ENCODE measurements around the gene PRSS8.

Gene PRSS8

DNA sequence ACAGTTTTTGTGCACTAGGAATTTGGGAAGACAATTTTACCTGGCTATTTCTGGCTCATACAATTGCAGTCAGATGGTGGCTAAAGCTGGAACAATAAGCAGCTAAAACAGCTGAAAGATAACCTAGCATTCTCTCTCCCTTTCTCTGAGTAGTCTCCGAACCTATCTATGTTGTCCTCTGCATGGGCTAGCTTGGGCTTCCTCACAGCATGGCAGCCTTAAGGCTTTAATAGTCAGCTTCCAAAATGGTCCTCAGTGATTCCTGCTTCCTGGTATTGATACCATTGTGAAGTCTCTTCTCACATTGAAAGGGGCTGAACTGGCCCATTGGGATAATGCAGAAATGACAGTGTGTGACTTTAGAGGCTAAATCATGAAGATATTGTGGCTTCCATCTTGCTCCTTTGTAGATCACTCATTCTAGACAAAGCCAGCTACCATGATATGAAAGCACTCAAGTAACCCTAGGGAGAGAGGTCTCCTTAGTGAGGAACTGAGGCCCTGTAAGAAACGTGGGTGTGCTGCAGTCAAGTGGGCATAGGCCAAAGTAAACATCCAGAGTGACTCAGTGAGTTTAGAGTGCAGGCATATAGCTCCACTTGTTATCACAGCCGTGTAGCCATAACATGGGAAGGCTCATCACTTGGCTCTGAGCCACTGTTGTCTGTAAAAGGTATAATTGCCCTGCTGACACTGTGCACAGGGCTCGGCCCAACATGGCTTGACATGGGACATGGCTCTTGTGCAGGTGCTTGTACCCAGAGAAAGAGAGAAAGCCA lies 35.5 kb downstream of the PRSS8 start:
- no peak for DNase-seq

- DNase-seq, result peak; percentile 97
Measured at GRCh38 chr16:31094424-31095120, 41.0 kb downstream of the PRSS8 start, which contains the start of gene VKORC1. TSS of gene VKORC1 (minus strand) at chr16:31094797. CDS start at chr16:31094729, 68 bp downstream.

DNA sequence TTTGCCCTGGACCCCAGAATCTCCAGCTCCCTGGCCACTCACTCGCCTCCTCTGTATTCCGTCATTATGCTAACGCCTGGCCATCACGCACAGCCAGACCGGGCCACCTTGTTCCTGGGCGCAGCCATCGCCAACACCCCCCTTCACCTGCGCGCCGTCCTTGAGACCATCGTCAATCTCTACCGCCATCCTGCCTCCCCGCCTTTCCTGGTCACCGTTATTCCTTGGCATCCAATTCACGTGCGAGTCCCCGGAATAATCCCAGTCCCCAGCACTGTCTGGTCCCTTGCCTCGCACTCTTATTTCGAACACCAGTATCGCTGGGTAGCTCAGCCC lies 41.5 kb downstream of the PRSS8 start:
- no peak for DNase-seq

DNA sequence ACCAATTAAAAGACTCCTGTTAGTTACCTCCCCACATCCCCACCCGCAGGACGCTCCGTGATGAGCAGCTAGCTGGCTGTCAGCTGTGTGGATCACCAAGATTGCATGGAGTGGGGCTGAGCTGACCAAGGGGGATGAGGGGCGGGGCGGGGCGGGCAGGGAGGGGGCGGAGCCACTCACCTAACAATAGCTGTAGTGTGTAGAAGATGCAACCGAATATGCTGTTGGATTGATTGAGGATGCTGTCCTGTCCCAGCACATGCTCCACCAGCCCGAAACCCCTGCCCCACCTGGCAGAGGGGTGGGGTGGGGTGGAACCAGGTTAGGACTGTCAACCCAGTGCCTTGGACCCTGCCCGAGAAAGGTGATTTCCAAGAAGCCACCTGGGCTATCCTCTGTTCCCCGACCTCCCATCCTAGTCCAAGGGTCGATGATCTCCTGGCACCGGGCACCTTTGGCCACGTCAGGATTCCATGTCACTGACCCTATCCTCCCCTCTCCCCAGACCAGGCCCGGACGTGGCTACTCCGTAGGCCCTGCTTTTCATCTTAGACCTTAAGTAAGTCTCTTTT lies 42.3 kb downstream of the PRSS8 start:
- no peak for DNase-seq

GRCh38 chr16:31092330-31092729 lies 43.2 kb downstream of the PRSS8 start:
- DNase-seq, result no peak

DNA sequence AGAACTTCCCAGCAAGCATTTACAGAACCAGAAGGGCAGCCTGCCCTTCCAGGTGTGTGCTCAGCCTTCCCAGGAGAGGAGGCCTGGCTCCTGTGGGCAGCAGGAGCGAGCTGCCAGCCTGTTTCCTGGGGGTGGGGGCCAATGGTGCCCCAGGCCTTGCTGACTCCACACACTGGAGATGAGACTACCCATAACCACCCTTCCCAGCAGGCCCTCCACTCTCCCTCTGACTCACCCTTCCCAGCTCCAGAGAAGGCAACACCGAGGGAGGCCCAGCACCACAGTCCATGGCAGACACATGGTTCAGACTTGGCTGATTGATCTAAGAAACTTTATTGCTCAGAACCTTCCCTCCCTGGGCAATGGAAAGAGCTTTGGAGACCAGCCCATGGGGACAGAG lies 45.0 kb downstream of the PRSS8 start:
- DNase-seq, result no peak

DNA sequence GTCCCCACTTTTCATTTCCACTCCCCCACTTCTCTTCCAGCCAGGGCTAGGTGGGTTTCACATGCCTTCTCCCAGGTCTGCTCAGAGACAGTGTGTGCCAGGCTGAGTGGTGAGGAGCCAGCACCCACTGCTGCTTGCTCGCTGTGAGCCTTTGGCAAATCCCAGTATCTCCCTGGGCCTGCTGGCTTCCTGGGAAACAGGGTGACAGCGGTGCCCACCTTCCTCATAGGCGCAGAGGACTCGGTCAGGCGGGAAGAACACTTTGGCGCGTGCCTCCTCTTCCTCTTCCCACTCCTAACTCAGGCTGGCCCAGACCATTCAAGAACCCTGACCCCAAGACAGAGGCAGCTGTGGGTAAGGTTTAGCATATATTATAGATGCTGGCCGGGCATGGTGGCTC lies 46.3 kb downstream of the PRSS8 start:
- no peak for DNase-seq

- DNase-seq, result peak; percentile 49
Measured at GRCh38 chr16:31088459-31089183, 46.9 kb downstream of the PRSS8 start, which contains the start of gene PRSS53. TSS of gene PRSS53 (minus strand) at chr16:31088943. CDS start at chr16:31088809, 134 bp downstream.

GRCh38 chr16:31087971-31088370 lies 47.6 kb downstream of the PRSS8 start:
- no peak for DNase-seq

DNA sequence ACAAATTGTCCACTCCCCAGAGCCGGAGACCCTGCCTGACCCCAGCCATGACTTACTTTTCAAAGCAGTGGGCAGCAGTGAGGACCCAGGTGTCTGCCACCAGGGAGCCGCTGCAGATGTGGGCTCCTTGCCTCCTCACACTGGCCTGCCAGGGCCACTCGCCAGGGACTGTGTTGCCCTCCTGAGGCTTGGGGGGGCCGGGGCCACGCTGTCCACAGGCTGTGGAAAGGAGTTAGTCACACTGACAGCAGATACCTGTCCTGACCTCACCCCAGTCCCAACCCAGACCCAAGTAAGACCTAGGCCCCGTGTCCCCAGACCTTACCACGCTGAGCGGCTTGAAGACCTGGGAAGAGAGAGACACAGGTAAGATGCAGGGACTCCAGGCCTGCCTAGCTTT lies 48.0 kb downstream of the PRSS8 start:
- no peak for DNase-seq

GRCh38 chr16:31086629-31086906 lies 49.0 kb downstream of the PRSS8 start:
- no peak for DNase-seq

GRCh38 chr16:31085873-31086628 lies 49.5 kb downstream of the PRSS8 start:
- no peak for DNase-seq

DNA sequence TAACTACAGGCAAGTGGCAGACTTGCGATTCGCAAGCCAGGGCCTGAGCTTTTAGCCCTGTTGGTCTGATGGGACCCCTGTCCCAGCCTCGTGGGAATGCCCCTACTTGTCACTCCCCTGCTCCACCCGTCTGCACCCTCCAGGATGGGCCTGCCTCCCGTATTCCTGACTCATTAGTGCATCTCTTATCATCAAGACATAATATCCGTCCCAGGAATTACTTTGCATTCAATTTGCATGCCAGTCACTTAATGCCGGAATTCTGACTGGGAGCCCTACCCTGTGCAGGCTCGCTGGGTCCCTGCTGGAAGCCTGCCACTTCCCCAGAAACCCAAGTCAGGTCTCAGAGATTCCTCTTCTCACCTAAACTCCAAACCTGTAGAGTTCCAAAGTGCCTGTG lies 50.1 kb downstream of the PRSS8 start:
- DNase-seq, result no peak

DNA sequence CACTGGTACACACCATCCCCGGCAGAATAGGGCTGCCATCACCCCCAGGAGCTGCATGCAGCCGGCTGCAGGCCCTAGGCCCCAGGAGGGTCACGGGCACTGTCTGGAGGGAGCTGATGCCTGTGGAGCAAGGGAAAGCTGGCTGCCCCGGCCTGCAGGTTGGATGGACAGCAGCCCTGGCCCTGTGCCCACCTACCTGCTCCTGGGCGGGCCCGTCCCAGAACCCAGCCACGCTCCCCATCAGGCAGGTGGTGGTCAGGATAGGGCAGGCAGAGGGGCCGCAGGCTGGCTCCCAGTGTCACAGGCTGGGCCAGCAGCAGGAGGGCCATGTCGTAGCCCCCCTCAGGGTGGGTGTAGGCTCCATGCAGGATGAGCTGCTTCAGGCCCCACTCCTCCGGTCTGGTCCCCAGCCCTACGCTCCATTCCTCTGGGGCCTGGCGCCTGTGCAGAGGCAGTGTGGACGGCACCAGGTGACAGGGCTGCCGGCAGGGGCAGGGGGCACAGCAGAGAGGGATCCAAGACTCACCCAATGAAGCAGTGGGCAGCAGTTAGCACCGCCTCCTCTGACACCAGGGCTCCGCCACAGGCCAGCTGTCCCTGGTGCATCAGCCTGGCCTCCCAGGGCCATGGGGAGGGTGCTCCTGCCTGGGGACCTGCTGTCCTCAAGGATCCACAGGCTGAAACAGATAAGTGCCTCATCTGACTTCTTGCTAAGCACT lies 50.8 kb downstream of the PRSS8 start:
- DNase-seq, result no peak

DNA sequence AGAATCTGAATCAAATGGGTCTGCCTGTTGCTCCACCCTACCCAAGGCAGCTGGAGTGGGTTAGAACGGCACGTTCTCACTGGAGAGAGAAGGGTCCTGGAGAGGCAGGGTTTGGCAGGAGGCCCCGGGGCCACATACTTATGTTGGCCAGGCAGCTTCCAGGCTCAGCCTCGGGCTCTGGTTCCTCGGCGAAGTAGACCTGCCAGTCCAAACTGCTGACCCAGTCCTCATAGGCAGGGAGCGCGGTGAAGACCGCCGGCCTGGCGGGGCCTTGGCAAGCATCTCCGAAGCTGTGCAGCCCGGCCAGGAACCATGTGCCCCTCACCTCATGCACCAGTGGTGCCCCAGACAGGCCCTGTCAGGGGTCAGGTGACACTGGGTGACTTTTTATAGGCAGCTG lies 51.5 kb downstream of the PRSS8 start:
- DNase-seq, result no peak

GRCh38 chr16:31083556-31083955 lies 52.0 kb downstream of the PRSS8 start:
- no peak for DNase-seq

- DNase-seq, result no peak
Measured at GRCh38 chr16:31083081-31083480, 52.4 kb downstream of the PRSS8 start.

- DNase-seq, result no peak
Measured at GRCh38 chr16:31082368-31083045, 53.0 kb downstream of the PRSS8 start.

Data from SHP77 treated with DMSO at 0.1 percent for 48 hours (cell line).